ENCODE results near the gene COG5. TPM values are rescaled to one million over a fixed set of nuclear protein-coding genes. Genes with fewer than 3 reads are reported as not detected.

Gene COG5
- total and polyA plus RNA-seq, 2 of the 8 experiments (the other 6 are each of a cell fraction or from before 2014, with no cell fraction given) = 10.5 to 28.1 TPM

DNA sequence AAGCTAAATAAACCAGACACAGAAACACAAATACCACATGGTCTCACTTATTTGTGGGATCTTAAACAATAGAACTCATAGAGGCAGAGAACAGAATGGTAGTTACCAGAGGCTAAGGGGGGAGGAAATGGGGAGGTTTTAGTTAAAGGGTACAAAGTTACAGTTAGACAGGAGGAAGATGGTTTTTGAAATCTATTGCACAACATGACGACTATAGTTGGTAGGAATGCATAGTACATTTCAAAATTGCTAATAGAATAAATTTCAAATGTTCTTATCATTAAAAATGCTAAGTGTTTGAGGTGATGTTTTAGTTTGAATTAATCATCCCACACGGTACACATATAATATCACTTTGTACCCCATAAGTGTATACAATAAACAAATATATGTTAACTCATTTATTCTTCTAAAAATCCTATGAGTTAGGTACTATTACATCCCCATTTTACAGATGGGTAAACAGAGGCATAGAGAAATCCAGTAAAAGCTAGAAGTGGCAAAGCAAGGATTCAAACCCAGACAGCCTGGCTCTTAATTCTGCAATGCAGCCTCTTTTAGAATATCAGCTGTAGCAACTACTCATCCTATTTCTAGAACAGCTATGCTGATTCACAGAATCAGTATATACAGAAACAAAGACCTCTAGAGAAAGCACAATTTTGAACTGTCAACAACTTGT, 344.0 kb downstream of the COG5 start:
- no peaks in the 10 kb centered on the region for H3K4me1 ChIP-seq (replicated peaks in 1 of 4; ENCODE audit: control insufficient read depth in 3 of 4, insufficient read depth in 4 of 4, low read length in 3 of 4)
- no peak overlapping the region for H3K4me2 ChIP-seq (ENCODE audit: insufficient read depth in 1 of 2, low read depth in 2 of 2, low read length in 2 of 2)
- no peak overlapping the region for H4K8ac ChIP-seq (ENCODE audit: extremely low read depth, insufficient read depth, low read length)
- H2BK15ac ChIP-seq (ENCODE audit: low read length) = no peak overlapping the region
- no peak overlapping the region for H3K9ac ChIP-seq (replicated peaks in 1 of 4; ENCODE audit: extremely low read depth in 1 of 4, low read depth in 3 of 4, low read length in 3 of 4)
- H2AK5ac ChIP-seq (ENCODE audit: low read depth, low read length) = no peak overlapping the region
- no peak overlapping the region for H4K5ac ChIP-seq (ENCODE audit: insufficient read length, low read depth, low read length)
- no peak overlapping the region for H3K27ac ChIP-seq (ENCODE audit: low read depth, low read length)
- ChIA-PET POLR2A (ENCODE audit: partially characterized antibody) (no interaction called here), CTCF (ENCODE audit: partially characterized antibody) (interaction anchor here (0.6 to 1.7 kb wide), 4 partner anchors 12 to 505 kb away, joined by 3 to 4 read pairs (median 4); no protein-coding TSS in a partner anchor)
- DNase-seq (ENCODE audit: low read depth in 1 of 2, low spot score in 2 of 2) (no peak), FAIRE-seq (no peak)
- no peaks in the 10 kb centered on the region for H3K36me3 ChIP-seq (ENCODE audit: control insufficient read depth in 2 of 4, insufficient read depth in 4 of 4, low read length in 3 of 4)
- no peak overlapping the region for H2BK5ac ChIP-seq (ENCODE audit: low read depth, low read length)
- no peaks in the 10 kb centered on the region for H3K9me3 ChIP-seq (ENCODE audit: insufficient read depth in 2 of 2, low read depth in 1 of 2, low read length in 1 of 2)
- H3K56ac ChIP-seq (replicated peaks; ENCODE audit: insufficient read length, low read depth, low read length) = no peak overlapping the region
- H2BK20ac ChIP-seq (ENCODE audit: low read length) = no peak overlapping the region
- H3K4me3 ChIP-seq (ENCODE audit: extremely low read depth in 1 of 4, insufficient read depth in 2 of 4, low read depth in 3 of 4, low read length in 4 of 4) = no peak overlapping the region
- H2AFZ ChIP-seq (ENCODE audit: low read length) = no peak overlapping the region
- H3K23ac ChIP-seq (ENCODE audit: insufficient read length) = no peak overlapping the region
- H3K23me2 ChIP-seq (ENCODE audit: low read depth, low read length) = no peaks in the 10 kb centered on the region; the same call in 1 of the 2 replicates
- no peaks in the 10 kb centered on the region for H3K27me3 ChIP-seq (replicated peaks in 1 of 4; ENCODE audit: control insufficient read depth in 3 of 4, extremely low read depth in 1 of 4, insufficient read depth in 3 of 4, low read length in 3 of 4)
- no peaks in the 10 kb centered on the region for H4K20me1 ChIP-seq (replicated peaks in 1 of 2; ENCODE audit: control insufficient read depth in 1 of 2, insufficient read depth in 2 of 2, low read length in 2 of 2)
- H2BK12ac ChIP-seq (ENCODE audit: low read depth, low read length) = no peak overlapping the region
- no peak overlapping the region for H3K18ac ChIP-seq (ENCODE audit: extremely low read depth, low read length)
- no peak overlapping the region for H2BK120ac ChIP-seq (replicated peaks; ENCODE audit: low read depth, low read length)
- H4K91ac ChIP-seq (replicated peaks; ENCODE audit: insufficient read length, low read length) = no peak overlapping the region
- H3K79me1 ChIP-seq (ENCODE audit: low read depth, low read length) = no peaks in the 10 kb centered on the region
- H3K14ac ChIP-seq (ENCODE audit: insufficient read length) = no peak overlapping the region
- 83% methylated on average over 2 of the region's 2 CpGs; no CpG with 5 or more reads in 1 of the 2 experiments for WGBS, 2 experiments (ENCODE audit: extremely low coverage in 1 of 2, insufficient coverage in 1 of 2, insufficient read length in 1 of 2, insufficient replicate concordance in 2 of 2, low coverage in 1 of 2, low lambda C conversion rate in 2 of 2, missing lambda C conversion rate in 1 of 2)
- TF ChIP-seq EZH2 (IDR thresholded peaks at IDR 0.05; ENCODE audit: low read depth, low read length, severe bottlenecking) (no peak), SIX5 (IDR thresholded peaks at IDR 0.05; ENCODE audit: low read depth, low read length) (no peak), CEBPB (IDR thresholded peaks at IDR 0.05; ENCODE audit: low read depth, low read length) (no peak), CHD1 (IDR thresholded peaks at IDR 0.05; ENCODE audit: low read depth, low read length) (no peak), TAF1 (IDR thresholded peaks at IDR 0.05; ENCODE audit: low read depth, low read length) (no peak)
- H3K4ac ChIP-seq (replicated peaks; ENCODE audit: insufficient read length, low read depth, low read length) = no peak overlapping the region
- no peaks in the 10 kb centered on the region for H3K79me2 ChIP-seq (ENCODE audit: control insufficient read depth in 1 of 2, insufficient read depth in 2 of 2, low read length in 2 of 2)
